22Rv1 (cell line): ENCODE data around the gene HDAC5.

Experiments
- ZFX ChIP-seq: fragments of 450-650 bp; IDR thresholded peaks from 2 replicates; pipeline ENCODE4 v1.6.1; 2017; ENCODE audit warnings: antibody characterized with exemption, borderline replicate concordance
- TF ChIP-seq, protein P1 (sequence below): fragments of 450-650 bp; IDR thresholded peaks from 2 replicates; pipeline ENCODE4 v1.5.1; 2017; ENCODE audit warnings: mild to moderate bottlenecking

- TF ChIP-seq, protein P1, sequence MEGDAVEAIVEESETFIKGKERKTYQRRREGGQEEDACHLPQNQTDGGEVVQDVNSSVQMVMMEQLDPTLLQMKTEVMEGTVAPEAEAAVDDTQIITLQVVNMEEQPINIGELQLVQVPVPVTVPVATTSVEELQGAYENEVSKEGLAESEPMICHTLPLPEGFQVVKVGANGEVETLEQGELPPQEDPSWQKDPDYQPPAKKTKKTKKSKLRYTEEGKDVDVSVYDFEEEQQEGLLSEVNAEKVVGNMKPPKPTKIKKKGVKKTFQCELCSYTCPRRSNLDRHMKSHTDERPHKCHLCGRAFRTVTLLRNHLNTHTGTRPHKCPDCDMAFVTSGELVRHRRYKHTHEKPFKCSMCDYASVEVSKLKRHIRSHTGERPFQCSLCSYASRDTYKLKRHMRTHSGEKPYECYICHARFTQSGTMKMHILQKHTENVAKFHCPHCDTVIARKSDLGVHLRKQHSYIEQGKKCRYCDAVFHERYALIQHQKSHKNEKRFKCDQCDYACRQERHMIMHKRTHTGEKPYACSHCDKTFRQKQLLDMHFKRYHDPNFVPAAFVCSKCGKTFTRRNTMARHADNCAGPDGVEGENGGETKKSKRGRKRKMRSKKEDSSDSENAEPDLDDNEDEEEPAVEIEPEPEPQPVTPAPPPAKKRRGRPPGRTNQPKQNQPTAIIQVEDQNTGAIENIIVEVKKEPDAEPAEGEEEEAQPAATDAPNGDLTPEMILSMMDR = no peak
- no peak for TF ChIP-seq ZFX
Observed at GRCh38 chr17:44118427-44119050, 4.9 kb downstream of the HDAC5 start.
